Activated T-cell treated with anti-CD3 and anti-CD28 coated beads, Interleukin-2, amount 50 U/mL, for 72 hours (primary cell): ENCODE results near the gene PCSK5. TPM values are rescaled to one million over a fixed set of nuclear protein-coding genes. Genes with fewer than 3 reads are reported as not detected.

Experiments used
- ATAC-seq, 2 donors: fragments of 150-1000 bp; cut with Tn5 transposase; replicated peaks in 1 of 2; 2 replicates each; pipeline ENCODE4 v1.10.0; 2021; ENCODE audit warnings: moderate library complexity in 2 of 2, mild to moderate bottlenecking in 1 of 2
- DNase-seq, 2 donors: peaks; one replicate each; pipeline ENCODE4 v3.0.0; 2021 to 2022; ENCODE audit warnings: mixed read lengths in 1 of 2
- H3K27ac Mint-ChIP-seq: one replicate; pipeline ENCODE4 v1.8.0; 2022; ENCODE audit warnings: mild to moderate bottlenecking, moderate library complexity, mixed read lengths
- H3K27me3 Mint-ChIP-seq: one replicate; pipeline ENCODE4 v1.8.0; 2022; ENCODE audit warnings: low read depth, mixed read lengths
- H3K36me3 Mint-ChIP-seq, 2 donors: one replicate each; pipeline ENCODE4 v1.8.0; 2022; ENCODE audit warnings: mixed read lengths in 2 of 2, mild to moderate bottlenecking in 1 of 2; ENCODE audit not compliant: insufficient read depth in 2 of 2
- H3K4me1 Mint-ChIP-seq: one replicate; pipeline ENCODE4 v1.8.0; 2022; ENCODE audit warnings: low read depth, mixed read lengths
- H3K4me3 Mint-ChIP-seq, 2 donors: one replicate each; pipeline ENCODE4 v1.8.0; 2022; ENCODE audit warnings: mild to moderate bottlenecking in 2 of 2, mixed read lengths in 2 of 2, moderate library complexity in 2 of 2
- H3K9me3 Mint-ChIP-seq, 2 donors: one replicate each; pipeline ENCODE4 v1.8.0; 2022; ENCODE audit warnings: mixed read lengths in 2 of 2
- total RNA-seq, 2 donors: library from RNA; stranded (reverse); gene quantifications; one replicate each; pipeline ENCODE4 v1.2.3, GENCODE V29; 2022

Gene PCSK5
- total RNA-seq, 2 donors from 2014 or later: 3.7 to 4.7 TPM

- Mint-ChIP-seq H3K4me3 (no peak overlapping the region), H3K36me3 (peaks cover 4 to 7% of the 10 kb centered on the region in 2 donors), H3K27me3 (no peaks in the 10 kb centered on the region), H3K27ac (no peak overlapping the region), H3K4me1 (peaks cover 42% of the 10 kb centered on the region), H3K9me3 (peaks cover 0 to 2% of the 10 kb centered on the region in 2 donors)
- no peak for ATAC-seq
- DNase-seq: no peak
These were observed 100.3 kb downstream of the PCSK5 start for GRCh38 chr9:75990576-75991304.

- peak; percentile 87 to 89 for ATAC-seq
These were observed 102.2 kb downstream of the PCSK5 start for GRCh38 chr9:75992482-75993206.

GRCh38 chr9:75993434-75993833, 103.0 kb downstream of the PCSK5 start:
- DNase-seq: no peak
- peak overlapping the region; percentile 74 for H3K27ac Mint-ChIP-seq
- peak overlapping the region in 1 of 2 donors; percentile 1 for H3K4me3 Mint-ChIP-seq
- H3K9me3 Mint-ChIP-seq: peaks cover 0 to 2% of the 10 kb centered on the region in 2 donors
- no peaks in the 10 kb centered on the region for H3K27me3 Mint-ChIP-seq
- ATAC-seq: peak; percentile 69
- peaks cover 46% of the 10 kb centered on the region for H3K4me1 Mint-ChIP-seq
- H3K36me3 Mint-ChIP-seq: peaks cover 4 to 7% of the 10 kb centered on the region in 2 donors

More at GRCh38 chr9:75992482-75993206, 102.2 kb downstream of the PCSK5 start:
- no peak for DNase-seq
- peaks cover 4 to 7% of the 10 kb centered on the region in 2 donors for H3K36me3 Mint-ChIP-seq
- peak overlapping the region; percentile 74 for H3K27ac Mint-ChIP-seq
- peak overlapping the region; percentile 1 to 3 for H3K4me3 Mint-ChIP-seq
- H3K27me3 Mint-ChIP-seq: no peaks in the 10 kb centered on the region
- H3K9me3 Mint-ChIP-seq: peaks cover 0 to 2% of the 10 kb centered on the region in 2 donors
- H3K4me1 Mint-ChIP-seq: peaks cover 46% of the 10 kb centered on the region

- H3K9me3 Mint-ChIP-seq: peaks cover 0 to 2% of the 10 kb centered on the region in 2 donors
- H3K4me1 Mint-ChIP-seq: peaks cover 46% of the 10 kb centered on the region
- peaks cover 4 to 7% of the 10 kb centered on the region in 2 donors for H3K36me3 Mint-ChIP-seq
- no peaks in the 10 kb centered on the region for H3K27me3 Mint-ChIP-seq
- DNase-seq: no peak
- no peak for ATAC-seq
- no peak overlapping the region for H3K4me3 Mint-ChIP-seq
- H3K27ac Mint-ChIP-seq: no peak overlapping the region
These were observed 104.6 kb downstream of the PCSK5 start for GRCh38 chr9:75995066-75995465.

- Mint-ChIP-seq H3K27ac (no peak overlapping the region), H3K4me3 (no peak overlapping the region), H3K9me3 (peaks cover 0 to 2% of the 10 kb centered on the region in 2 donors), H3K4me1 (peaks cover 46% of the 10 kb centered on the region), H3K36me3 (peaks cover 4 to 7% of the 10 kb centered on the region in 2 donors), H3K27me3 (no peaks in the 10 kb centered on the region)
- ATAC-seq (no peak), DNase-seq (no peak)
These were observed 106.3 kb downstream of the PCSK5 start for GRCh38 chr9:75996726-75997125.

- no peaks in the 10 kb centered on the region for H3K27me3 Mint-ChIP-seq
- no peak for ATAC-seq
- H3K4me1 Mint-ChIP-seq: peaks cover 44% of the 10 kb centered on the region
- no peak overlapping the region for H3K27ac Mint-ChIP-seq
- DNase-seq: no peak
- H3K36me3 Mint-ChIP-seq: peaks cover 4 to 7% of the 10 kb centered on the region in 2 donors
- peaks cover 0 to 2% of the 10 kb centered on the region in 2 donors for H3K9me3 Mint-ChIP-seq
- no peak overlapping the region for H3K4me3 Mint-ChIP-seq
These were observed 106.7 kb downstream of the PCSK5 start for GRCh38 chr9:75997206-75997605.

DNA sequence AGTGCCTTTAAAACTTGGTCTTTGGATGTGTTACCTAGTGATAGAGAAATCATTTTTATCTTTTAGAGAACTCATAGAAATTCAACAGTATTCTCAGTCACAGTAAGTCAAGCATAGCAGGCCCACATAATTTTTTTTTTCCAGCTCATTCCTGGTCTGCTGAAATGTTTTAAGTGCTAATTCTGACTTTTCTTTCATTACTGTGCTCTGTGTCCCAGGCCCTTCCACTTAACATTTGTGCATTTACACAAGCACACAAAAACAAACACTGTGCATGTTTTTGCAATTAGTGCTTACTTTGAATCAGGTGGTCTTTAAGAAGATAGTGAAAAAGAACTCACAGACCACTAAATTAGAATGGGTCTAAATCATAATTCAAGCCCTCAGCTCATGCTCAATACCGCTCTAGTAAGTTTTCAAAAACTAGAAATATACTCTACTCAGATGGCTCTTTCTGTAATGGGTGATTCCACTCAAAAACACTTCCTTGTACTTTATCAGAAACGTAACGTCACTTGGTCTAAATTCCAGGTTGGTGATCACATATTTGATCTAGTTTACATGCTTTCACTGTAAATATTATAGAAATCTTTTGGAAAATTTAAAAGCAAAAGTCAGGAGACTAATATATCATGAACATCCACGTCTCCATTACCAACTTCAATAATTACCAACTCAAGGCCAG, 107.8 kb downstream of the PCSK5 start:
- peaks cover 0 to 2% of the 10 kb centered on the region in 2 donors for H3K9me3 Mint-ChIP-seq
- ATAC-seq (no peak), DNase-seq (no peak)
- peaks cover 33% of the 10 kb centered on the region for H3K4me1 Mint-ChIP-seq
- H3K27me3 Mint-ChIP-seq: no peaks in the 10 kb centered on the region
- H3K4me3 Mint-ChIP-seq: no peak overlapping the region
- H3K36me3 Mint-ChIP-seq: peaks cover 4 to 7% of the 10 kb centered on the region in 2 donors
- no peak overlapping the region for H3K27ac Mint-ChIP-seq

GRCh38 chr9:76001459-76001858, 111.0 kb downstream of the PCSK5 start:
- no peaks in the 10 kb centered on the region for H3K36me3 Mint-ChIP-seq
- peaks cover 40% of the 10 kb centered on the region for H3K4me1 Mint-ChIP-seq
- no peak overlapping the region for H3K4me3 Mint-ChIP-seq
- H3K9me3 Mint-ChIP-seq: no peaks in the 10 kb centered on the region
- ATAC-seq (no peak), DNase-seq (no peak)
- H3K27ac Mint-ChIP-seq: no peak overlapping the region
- no peaks in the 10 kb centered on the region for H3K27me3 Mint-ChIP-seq

DNA sequence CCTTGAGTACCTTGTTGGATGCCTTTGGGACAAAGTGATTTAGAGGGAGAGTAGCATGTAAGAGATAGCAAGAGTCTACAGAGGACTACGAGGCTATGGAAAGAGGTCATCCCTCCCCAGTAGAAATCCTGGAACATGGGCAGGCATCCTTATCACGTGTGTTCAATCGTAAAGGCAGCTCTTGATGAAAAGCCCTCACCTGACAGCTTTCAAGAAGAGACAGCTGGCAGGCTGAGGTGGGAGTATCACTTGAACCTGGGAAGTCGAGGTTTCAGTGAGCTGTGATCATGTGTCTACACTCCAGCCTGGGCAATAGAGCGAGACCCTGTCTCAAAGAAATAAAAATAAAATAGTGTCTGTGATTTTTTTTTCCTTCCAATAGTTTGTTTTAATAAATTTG, 112.6 kb downstream of the PCSK5 start:
- Mint-ChIP-seq H3K36me3 (no peaks in the 10 kb centered on the region), H3K27me3 (no peaks in the 10 kb centered on the region), H3K4me3 (no peak overlapping the region), H3K9me3 (no peaks in the 10 kb centered on the region), H3K27ac (no peak overlapping the region), H3K4me1 (peaks cover 43% of the 10 kb centered on the region)
- DNase-seq (no peak), ATAC-seq (no peak)

- H3K4me3 Mint-ChIP-seq: peak overlapping the region; percentile 35 to 51
- no peaks in the 10 kb centered on the region for H3K36me3 Mint-ChIP-seq
- no peaks in the 10 kb centered on the region for H3K27me3 Mint-ChIP-seq
- no peak overlapping the region for H3K27ac Mint-ChIP-seq
- peak; percentile 64 for ATAC-seq
- no peaks in the 10 kb centered on the region for H3K9me3 Mint-ChIP-seq
- H3K4me1 Mint-ChIP-seq: peaks cover 56% of the 10 kb centered on the region
- no peak for DNase-seq
These were observed 114.1 kb downstream of the PCSK5 start for GRCh38 chr9:76004526-76004925.

DNA sequence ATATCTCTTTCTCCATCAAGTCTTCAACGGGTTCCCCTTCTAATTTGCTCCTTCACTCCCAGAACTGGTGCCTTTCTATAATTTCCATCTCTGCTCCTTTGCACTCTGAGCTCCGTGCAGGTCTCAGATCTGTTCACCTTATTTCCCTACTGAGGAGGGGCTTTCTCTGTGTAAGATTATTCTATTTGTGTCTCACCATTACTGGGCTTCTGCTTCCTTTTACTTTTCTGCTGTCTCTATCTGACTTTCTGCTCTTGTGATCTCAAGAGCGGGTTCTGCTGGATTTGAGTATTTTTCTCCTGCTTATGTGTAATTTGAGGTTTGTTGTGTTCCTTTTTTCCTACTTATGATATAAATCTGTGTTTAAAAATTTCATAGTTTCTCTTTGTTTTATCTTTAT, 117.5 kb downstream of the PCSK5 start:
- ATAC-seq (peak in 1 of 2 donors; percentile 51), DNase-seq (no peak)
- no peaks in the 10 kb centered on the region for H3K27me3 Mint-ChIP-seq
- peak overlapping the region; percentile 52 to 78 for H3K4me3 Mint-ChIP-seq
- no peak overlapping the region for H3K27ac Mint-ChIP-seq
- H3K36me3 Mint-ChIP-seq: no peaks in the 10 kb centered on the region
- H3K4me1 Mint-ChIP-seq: peaks cover 56% of the 10 kb centered on the region
- no peaks in the 10 kb centered on the region for H3K9me3 Mint-ChIP-seq

DNA sequence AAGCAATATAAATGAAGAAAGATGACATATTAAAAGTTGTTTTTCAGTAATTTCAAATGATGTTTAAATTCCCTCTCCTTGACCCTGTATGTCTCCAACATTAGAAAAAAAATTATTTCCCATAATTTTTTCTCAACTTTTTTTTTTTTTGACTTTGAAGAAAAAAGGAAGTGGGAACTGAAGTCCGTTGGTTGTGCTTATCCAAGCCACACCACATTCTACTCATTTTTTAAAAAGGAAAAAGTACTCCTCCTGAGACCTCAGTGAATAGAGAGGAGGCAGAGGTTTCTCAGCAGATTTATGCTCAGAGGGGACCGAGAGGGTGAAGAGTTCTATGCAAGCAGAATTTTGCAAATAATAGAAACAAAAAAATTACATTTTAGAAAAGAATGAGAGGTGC, 123.3 kb downstream of the PCSK5 start:
- no peak overlapping the region for H3K27ac Mint-ChIP-seq
- no peaks in the 10 kb centered on the region for H3K36me3 Mint-ChIP-seq
- H3K27me3 Mint-ChIP-seq: no peaks in the 10 kb centered on the region
- ATAC-seq: no peak
- H3K9me3 Mint-ChIP-seq: peaks cover 2 to 6% of the 10 kb centered on the region in 2 donors
- peaks cover 27% of the 10 kb centered on the region for H3K4me1 Mint-ChIP-seq
- H3K4me3 Mint-ChIP-seq: no peak overlapping the region
- DNase-seq: no peak

DNA sequence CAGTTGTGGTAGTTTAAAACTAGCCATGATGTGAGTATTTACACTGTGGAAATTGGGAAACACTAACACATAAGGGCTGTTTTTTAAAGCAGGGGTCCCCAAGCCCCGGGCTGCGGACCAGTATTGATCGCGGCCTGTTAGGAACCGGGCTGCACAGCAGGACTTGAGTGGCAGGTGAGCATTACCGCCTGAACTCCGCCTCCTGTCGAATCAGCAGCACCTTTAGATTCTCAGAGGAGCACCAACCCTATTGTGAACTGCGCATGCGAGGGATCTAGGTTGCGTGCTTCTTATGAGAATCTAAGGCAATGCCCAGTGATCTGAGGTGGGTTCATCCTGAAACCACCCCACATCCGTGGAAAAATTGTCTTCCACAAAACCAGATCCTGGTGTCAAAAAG, 127.8 kb downstream of the PCSK5 start:
- no peak overlapping the region for H3K27ac Mint-ChIP-seq
- DNase-seq (peak in 1 of 2 donors; percentile 34), ATAC-seq (peak; percentile 61 to 73)
- H3K9me3 Mint-ChIP-seq: peaks cover 2 to 6% of the 10 kb centered on the region in 2 donors
- no peaks in the 10 kb centered on the region for H3K27me3 Mint-ChIP-seq
- no peaks in the 10 kb centered on the region for H3K36me3 Mint-ChIP-seq
- H3K4me3 Mint-ChIP-seq: peak overlapping the region; percentile 33 to 66
- H3K4me1 Mint-ChIP-seq: peaks cover 56% of the 10 kb centered on the region
